HG03460 (cell line): ENCODE data around the gene LHFPL2.

Source experiments
- ATAC-seq: cut with Tn5 transposase; IDR thresholded peaks from one replicate; pipeline ENCODE4 v1.9.1; 2021; ENCODE audit not compliant: unreplicated experiment

The LHFPL2 gene

DNA sequence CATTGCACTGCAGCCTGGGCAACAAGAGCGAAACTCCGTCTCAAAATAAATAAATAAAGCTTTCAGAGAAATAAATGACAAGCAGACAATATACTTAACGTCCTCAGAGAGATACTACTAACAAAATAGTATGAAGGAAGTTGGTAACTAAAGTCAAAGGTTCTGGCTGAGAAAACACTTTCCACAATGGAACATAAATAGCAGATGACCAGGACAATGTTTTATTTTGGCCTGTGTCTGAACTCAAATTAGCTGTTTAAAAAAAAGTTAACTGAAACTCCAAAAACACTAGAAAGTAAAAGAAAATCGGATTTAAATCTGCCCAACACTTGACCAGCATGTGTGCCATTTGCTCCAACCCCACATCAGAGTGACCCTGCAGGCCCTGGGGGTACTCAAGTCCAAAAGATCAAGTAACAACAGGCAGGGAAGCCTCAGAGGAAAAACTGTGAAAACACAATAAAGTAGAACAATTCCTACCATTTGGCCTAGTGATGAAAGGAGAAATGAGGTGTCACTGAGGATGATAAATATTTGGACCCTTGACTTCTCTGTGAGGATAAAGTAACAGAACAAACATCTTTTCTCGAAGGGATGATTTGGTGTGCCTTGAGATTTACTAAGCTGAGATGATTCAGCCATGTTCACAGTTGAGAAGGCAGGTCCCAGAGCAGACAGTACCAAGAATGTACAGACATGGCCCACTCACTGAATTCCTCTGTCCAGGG, 47.7 kb downstream of the LHFPL2 start:
- ATAC-seq: no peak

DNA sequence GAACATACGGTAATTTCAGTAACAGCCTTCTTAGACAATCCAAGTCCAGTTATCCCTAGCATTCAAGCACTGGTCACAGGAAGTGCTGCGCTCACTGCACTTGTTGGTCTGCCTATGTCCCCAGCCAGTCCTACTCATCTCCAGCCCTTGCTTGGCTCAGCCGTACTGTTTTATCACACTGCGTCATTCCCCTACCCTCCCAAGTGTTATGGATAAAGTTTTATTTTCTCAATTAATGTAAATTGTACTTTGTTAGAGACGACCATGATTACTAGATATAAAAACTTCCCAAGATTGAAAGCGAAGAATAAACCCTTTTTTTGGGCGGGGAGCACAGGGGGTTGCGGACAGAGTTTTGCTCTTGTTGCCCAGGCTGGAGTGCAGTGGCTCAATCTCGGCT, 49.6 kb downstream of the LHFPL2 start:
- ATAC-seq: no peak

DNA sequence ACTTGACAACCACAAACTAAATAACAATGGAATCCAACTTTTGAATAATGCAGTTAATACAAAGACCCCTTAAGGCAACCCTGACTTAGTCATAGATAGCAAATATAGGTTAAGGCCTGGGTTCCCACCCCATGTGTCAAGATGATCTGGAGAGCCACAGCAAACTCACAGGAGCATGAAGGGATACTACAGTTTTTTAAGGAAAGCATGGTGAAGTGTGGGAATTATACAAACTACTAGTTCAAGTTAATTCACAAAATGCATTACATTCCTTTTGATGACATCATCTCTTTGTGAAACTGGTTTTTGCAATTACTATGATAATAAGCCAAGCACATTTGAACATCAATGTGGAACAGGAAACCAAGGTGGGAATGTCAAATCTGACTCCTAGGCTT, 50.6 kb downstream of the LHFPL2 start:
- ATAC-seq: no peak

DNA sequence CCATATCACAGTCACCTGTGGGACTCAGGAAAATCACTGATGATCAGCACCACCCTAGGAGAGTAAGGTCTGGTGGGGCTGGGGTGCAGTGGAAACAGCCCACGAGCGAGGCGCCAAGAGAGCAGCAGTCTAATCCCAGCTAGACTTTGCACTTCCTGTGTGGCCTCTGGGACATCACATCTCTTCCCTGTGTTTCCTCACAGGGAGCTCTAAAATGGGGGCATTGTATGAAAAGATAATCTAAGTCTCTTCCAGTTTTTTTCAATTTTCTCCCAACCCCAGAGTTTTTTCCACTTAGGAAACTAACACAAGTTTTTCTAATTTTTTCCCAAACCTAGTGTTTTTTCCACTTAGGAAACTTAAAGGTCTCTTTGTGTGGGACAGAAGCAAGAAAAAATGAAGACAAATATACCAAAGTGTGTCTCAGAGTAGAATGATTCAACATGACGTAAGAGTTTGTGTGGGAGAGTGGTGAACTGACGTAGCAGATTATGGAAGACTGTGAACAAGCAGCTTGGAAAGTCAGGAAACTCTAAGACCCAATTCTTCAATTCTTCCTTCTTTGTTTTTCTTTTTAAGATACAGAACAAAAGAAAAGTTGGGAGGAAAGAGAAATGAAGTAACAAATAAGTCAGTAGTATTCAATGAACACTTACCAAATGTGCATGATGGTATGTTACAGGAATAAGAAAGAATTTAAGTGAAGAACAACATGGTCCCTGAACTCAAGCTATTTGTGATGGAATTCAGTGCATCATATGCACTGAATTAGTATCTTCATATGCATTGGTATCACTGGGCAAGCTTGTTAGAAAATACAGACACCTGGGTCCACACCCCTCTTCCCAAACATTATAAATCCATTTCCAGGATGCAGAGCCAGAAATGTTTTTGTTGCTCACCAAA, 51.3 kb downstream of the LHFPL2 start:
- ATAC-seq: no peak

DNA sequence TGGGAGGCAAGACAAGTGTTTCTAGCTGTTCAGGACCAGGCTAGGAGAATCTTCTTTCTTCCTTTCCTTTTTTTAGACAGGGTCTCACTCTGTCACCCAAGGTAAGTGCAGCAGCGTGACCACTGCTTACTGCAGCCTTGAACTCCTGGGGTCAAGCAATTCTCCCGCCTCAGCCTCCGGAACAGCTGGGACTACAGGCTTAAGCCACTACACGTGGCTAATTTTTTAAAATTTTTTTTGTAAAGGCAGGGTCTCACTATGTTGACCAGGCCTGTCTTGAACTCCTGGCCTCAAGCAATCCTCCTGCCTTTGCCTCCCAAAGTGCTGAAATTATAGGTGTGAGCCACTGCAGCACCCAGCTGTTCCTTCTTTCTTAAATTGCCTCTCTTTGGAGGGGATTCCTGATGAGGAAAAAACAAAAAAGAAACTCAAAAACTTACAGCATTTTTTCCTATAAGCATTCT, 53.1 kb downstream of the LHFPL2 start:
- no peak for ATAC-seq

DNA sequence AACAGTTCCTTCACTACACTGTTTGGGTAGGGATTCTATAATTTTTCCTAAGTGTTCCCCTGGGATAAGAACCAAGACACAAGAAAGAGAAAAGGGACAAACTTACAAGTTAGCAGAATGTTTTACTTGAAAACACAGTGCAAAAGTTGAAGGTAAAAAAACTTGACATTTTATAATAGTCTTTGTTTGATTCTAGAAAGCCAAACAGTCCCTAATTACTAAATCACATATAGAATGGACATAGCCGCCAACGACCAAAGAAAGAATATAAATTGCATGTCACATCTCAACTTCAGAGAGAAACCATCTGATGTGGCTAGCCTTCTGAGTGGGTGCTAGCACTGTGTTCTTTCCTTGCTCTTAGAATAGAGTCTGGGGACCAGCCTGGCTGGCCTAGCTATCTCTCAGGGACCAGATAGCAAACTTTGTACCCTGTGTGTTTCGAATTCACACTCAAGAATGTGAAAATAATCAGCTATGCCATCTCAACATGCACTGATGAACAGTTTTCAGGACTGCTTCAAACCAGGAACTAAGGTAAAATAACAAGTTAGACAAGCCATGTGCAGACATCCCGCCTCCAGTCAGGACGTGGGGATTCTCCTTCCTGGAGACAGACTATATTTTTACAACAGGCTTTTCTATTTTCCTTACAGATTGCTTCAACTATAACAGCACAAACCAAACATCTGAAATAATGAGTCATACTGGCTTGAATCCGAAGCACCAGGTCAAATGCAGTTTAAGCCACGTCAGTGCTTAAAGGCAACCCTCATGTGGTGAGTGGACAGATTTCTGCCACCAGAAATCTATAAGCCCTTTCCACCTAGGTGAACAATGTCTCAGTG, 53.7 kb downstream of the LHFPL2 start:
- ATAC-seq: no peak

DNA sequence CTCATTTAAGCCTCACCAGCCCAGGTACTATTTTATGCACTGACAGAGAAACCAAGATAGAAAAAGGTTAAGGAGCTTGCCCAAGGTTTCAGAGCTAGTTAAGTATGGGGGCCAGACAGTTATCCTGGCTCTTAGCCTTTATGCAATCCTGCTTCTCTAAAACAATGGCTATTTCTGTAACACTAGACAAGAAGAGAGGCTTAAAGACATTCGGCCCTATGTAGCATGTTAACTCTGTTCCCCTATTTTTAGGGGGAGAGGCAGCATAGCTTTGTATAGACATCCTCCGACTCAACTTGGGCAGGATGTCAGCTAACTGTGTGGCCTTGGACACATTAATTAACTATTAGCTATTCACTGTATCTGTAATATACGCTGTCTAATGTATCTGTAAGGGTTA, 54.6 kb downstream of the LHFPL2 start:
- ATAC-seq: no peak

DNA sequence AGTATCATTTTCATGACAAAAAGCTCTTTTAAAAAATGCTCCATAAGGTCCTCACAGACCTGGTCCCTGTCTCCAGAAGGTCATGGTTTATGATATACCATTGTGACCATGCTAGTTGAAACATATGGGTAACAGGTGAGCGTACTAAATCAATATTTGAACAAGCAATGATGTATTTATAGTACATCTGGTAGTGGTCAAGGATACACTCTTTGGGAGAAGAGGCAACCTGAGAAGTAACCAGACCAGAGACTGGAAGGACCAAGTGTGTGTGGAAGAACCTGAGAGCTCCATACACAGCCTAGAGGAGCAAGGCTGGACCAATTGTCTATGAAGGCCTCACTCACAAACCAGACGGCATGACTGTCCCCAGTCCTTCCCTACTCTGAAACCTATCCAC, 55.1 kb downstream of the LHFPL2 start:
- ATAC-seq: no peak

DNA sequence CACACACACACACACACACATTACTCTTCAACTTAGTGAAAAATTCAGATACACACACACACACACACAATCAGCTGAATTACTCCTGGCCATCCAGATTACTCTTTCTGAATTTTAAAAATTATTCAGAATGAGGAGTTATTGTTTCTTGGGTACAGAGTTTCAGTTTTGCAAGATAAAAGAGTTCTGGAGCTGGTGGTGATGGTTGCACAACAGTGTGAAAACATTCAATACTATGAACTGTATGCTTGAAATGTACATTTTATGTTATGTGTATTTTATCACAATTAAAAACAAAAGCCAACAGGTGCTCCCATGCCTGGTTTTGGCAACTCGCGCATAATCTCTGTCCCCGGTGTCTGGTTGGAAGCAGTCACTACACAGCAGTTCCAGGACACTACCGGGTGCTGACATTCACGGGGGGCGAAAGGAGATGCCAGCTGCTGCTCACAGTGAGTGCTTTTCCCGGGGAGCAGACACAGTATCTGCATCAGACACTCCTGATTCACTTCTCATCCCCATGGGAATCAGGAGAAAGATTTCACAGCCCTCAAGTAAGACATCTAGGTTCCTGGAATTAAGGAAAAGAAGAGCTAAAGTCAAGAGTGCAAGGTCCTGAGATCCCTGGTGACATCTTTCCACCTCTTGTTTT, 55.7 kb downstream of the LHFPL2 start:
- ATAC-seq: no peak

DNA sequence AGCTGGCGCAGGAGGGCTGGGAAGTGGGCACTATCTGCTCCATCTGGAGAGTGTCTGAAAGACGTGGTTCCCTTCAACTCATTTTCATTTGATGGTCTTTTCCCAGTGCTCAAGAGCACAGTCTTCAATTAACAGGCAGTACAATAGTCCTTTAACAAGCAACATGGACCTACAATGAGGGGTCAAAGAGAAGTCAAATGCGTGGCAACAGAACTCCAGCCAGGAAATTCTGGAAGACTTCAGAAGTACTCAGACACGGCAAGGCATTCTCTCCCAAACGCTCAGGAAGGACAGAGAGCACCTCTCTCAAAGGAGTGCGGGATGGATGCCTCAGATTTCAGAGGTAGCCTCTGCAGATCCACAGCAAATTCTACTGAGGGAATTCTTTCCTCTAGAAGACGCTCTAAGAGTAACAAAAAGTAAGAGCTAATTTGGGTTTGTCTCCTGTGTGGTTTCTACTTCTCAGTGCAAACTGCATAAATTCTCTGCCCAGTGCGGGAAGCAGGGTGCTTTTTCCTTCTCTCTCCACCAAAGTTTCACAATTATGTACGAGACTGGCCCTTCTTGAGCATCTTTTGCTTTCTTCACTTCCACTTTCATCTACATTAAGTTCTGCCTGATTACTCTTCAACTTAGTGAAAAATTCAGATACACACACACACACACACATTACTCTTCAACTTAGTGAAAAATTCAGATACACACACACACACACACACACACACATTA, 56.4 kb downstream of the LHFPL2 start:
- peak; percentile 85 for ATAC-seq

DNA sequence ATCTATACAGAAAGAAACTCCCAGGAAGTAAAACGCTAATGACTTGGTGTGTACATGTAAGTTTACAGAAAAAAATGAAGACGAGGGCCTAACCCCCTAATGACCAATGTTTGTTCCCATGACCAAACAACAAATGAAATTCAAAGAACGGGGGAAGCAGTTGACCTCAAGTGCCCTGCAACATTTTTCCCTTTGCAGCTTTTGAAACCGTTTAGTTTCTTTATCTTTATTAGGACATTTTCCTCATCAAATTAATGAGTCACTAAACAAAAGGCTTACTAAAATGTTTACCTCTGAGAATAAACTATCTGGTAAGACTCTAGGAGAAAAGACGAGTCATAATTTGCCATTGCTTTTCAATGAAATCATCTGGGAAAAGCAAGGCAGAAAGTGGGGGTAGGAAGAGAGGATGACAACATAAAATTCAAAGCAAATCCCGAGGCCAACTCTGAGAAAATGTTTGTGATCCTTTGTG, 57.4 kb downstream of the LHFPL2 start:
- no peak for ATAC-seq

DNA sequence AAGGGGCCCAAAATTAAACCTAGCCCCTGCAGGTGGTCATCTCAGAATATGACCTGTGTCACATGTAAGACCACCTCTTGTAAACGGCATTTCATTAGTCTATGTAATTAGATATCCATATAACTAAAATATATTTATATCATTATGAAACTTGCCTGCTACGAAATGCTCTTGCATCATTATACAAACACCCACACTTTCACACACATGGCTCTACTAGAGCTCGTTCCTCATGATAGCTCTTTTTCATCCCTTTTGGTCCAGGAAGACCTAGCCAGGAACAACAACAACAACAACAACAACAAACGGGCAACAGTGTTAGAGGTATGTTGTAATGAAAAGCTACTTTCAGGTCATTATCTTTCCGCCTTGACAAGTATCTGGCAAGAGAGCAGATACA, 58.6 kb downstream of the LHFPL2 start:
- ATAC-seq: no peak

DNA sequence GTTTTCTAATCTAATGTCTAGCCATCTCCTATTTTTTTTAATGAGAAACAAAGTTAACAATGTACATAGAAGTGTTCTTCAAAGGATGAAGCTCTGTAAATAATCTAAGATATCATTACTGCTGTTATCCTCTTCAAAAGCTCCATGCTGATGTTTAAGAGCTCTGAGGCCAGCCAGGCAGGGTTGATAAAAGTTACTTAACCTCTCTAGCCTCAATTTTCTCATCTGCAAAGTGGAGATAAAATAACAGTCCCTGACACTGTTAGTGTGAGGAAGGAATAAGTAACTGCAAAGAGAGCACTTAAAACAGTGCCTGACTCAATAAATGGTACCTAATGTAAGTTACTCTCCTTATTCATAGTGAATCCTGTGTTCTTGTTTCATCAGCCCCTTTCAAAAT, 60.1 kb downstream of the LHFPL2 start:
- ATAC-seq: no peak

DNA sequence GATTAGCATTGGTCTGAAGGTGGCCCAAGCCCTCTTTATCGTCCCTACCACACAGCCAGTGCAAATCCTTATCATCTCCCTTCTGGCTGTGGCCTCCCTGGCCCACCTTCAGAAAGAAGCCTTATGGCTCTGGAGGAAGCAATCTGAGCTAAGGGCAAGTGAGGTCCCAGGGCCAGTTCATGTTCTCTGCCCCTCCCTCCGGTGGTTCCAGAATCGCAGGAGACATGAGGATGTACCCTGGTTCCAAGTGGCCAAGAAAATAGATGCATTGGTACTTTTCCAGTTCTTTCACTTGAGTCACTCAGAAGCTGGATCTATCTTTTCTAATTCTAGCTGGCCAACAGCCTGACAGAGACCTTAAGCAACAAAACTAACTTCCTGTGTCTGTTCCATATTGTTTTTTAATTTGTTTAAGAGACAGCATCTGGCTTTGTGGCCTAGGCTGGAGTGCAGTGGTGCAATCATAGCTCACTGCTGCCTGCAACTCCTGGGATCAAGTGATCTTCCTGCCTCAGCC, 60.7 kb downstream of the LHFPL2 start:
- ATAC-seq: no peak

DNA sequence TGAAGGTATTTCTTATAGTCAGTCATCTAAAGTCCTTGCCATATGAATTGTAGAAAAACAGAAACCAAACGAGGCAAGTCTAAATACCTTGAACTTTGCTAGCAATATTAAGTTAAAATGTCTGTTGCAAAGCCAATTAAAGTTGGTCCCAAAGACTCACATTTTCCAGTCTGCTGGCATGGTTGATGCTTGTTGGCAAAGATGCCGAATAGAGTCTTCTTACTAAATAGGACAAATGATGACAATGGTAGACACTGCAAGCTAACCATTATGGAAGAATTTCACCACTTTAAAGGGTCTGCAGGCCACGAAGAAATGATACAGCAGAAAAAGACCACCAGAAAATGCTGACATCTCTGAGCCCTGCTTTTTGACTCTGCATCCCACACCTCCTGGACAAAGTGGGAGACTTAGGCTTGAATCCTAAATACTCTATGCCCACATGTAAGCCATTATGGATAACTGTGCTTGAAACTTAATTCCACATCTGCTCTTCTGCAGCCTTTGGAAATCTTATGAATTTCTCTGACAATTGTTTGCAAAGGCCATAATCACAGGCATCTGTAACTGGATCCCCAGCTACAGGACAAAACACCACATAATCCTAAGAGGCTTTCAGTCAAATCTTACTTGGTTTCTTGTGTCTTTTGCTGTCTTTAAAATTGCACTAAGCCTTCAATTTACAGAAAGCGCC, 61.3 kb downstream of the LHFPL2 start:
- ATAC-seq: no peak

DNA sequence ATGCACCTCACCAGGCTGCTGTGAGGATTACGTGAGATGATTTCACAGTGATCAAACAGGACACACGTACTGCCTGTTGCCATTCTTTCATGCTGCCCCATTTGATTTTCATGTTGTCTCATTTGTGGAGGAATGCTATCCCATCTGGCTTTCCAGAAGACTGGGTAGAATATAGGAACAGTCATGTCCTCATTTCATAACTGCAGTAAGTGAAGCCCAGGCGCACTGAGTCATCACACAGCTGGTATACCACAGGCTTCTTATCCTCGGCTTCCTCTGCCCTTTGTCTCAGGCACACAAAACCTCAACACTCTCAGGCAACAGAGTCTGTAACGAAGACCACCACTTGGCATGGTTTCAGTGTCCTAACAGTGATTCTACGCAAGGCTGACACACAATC, 62.3 kb downstream of the LHFPL2 start:
- ATAC-seq: no peak

DNA sequence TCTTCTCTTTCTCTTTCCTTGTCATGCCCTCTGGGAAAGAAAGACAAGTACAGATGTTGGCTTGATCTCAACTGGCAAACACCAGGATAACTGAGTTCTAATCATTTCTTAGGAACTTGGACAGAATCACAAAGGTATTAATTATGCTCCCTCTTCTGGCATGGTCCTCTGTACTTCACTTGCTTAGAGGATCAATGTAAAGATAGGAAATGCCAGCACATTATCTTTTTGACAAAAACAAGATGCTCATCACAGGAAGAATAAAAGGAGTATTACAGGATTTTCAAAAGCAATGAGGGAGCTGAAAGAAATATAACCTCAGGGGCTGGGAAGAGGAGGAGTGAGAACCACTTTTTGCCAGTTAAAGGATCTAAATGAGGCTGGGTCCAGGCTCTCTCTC, 70.6 kb downstream of the LHFPL2 start:
- ATAC-seq: no peak

DNA sequence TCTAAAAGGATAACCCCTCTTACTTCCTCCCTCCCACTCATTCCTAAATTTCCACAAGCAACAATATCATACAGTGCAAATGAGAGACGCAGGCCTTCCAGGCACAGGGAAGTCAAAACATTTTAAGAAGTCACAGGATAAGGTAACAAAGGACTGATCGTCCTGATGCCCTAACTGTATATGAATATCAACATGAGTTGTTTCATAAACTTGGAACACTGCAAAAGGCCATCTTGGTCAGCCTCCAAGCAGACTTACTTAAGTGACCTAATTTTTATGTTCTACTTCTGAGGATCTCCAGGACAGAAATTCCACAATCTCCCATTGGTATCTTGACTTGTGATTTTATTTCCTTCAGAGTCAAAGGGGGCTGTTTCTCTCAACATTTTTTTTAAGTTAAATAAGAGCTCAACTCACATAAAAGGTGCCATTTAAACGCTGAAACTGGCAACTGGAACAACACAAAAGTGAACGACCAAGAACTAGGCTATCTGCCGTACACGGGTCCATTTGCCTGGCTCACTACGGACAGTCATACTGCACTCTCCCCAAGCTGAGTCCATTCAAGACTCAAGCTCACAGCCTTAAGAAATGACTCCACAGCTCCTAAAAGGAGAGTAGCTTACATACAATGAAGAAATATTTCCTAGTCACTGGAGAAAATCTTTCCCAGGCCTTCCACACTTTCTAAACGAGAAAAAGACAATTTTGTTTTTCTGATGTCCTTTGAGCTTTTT, 71.3 kb downstream of the LHFPL2 start:
- no peak for ATAC-seq

DNA sequence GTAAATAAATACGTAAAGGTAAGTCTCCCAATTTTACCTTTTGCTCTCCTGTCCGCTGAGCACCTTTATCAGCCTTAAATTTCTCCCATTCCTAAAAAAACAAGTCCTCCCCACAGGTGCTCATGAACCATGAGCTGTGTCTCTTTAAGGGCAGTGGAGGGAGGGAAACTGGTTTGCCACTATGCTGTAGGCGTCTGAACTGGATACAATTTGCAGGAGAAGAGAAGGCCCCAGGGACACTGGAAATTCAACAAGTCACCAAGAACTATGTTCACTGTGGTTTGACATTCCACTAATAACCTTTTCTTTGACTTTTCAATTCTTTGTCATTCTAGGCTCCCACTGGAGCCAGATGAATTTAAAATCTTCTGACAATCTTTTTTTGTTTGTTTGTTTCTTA, 72.2 kb downstream of the LHFPL2 start:
- no peak for ATAC-seq
